ENCODE measurements around the gene ATP8A2. TPM values are rescaled to one million over a fixed set of nuclear protein-coding genes. Genes with fewer than 3 reads are reported as not detected.

ATP8A2 gene
- total RNA-seq, 4 donors from 2014 or later, result 0.13 to 0.24 (median 0.20) TPM

DNA sequence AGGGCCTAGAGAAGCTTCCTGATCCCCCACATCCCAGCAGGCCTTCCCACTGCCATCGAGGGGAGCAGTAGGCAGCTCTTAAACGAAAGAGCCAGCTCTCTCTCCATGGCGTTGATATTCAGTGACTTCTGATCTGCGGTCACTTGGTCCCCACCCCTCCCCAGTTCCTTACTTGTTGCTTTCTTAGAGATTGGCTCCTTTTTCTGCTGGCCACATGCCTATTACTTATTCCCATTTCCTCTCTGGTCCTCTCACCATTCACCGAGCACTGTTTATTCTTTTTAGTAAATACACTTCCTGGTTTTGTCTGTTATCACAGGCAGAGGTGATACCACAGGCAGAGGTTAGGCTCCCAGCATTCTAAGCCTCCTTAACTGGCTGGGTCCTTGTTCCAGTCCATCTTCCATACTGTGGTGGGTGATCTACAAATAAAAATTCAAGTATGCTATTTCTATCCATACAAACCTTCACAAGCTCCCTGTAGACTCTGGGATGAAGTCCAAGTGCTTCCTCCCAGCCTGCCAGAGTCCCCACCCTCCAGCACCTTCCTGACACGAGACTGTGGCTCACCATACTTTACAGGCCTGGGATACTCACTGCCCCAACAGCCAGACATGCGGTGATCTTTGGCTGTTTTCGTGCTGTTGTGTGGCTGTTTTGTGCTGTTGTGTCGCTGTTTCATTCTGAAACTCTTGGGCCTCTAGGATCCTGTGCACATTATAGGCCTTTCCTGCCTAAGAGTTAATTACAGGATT lies 315.9 kb downstream of the ATP8A2 start:
- H3K4me3 ChIP-seq, result no peak overlapping the region
- no peak overlapping the region for H3K27ac ChIP-seq
- H3K36me3 ChIP-seq, result no peaks in the 10 kb centered on the region
- H3K4me1 ChIP-seq, result no peaks in the 10 kb centered on the region
- WGBS, result 65% methylated on average over 9 of the region's 9 CpGs
- no peaks in the 10 kb centered on the region for H3K9me3 ChIP-seq
- no peak for DNase-seq (ENCODE audit: low spot score in 2 of 2)
- no peak for TF ChIP-seq POLR2A (IDR thresholded peaks at IDR 0.05)
- TF ChIP-seq POLR2AphosphoS5 (IDR thresholded peaks at IDR 0.05), result no peak
- TF ChIP-seq EP300 (IDR thresholded peaks at IDR 0.05), result no peak
- TF ChIP-seq, protein P1, sequence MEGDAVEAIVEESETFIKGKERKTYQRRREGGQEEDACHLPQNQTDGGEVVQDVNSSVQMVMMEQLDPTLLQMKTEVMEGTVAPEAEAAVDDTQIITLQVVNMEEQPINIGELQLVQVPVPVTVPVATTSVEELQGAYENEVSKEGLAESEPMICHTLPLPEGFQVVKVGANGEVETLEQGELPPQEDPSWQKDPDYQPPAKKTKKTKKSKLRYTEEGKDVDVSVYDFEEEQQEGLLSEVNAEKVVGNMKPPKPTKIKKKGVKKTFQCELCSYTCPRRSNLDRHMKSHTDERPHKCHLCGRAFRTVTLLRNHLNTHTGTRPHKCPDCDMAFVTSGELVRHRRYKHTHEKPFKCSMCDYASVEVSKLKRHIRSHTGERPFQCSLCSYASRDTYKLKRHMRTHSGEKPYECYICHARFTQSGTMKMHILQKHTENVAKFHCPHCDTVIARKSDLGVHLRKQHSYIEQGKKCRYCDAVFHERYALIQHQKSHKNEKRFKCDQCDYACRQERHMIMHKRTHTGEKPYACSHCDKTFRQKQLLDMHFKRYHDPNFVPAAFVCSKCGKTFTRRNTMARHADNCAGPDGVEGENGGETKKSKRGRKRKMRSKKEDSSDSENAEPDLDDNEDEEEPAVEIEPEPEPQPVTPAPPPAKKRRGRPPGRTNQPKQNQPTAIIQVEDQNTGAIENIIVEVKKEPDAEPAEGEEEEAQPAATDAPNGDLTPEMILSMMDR (IDR thresholded peaks at IDR 0.05), result no peak
- H3K27me3 ChIP-seq, result no peaks in the 10 kb centered on the region

GRCh38 chr13:25688536-25688935 lies 316.8 kb downstream of the ATP8A2 start:
- no peaks in the 10 kb centered on the region for H3K27me3 ChIP-seq
- H3K36me3 ChIP-seq, result no peaks in the 10 kb centered on the region
- H3K4me1 ChIP-seq, result no peaks in the 10 kb centered on the region
- WGBS, result 77% methylated on average over 5 of the region's 5 CpGs
- H3K9me3 ChIP-seq, result no peaks in the 10 kb centered on the region
- no peak for DNase-seq (ENCODE audit: low spot score in 2 of 2)
- no peak overlapping the region for H3K4me3 ChIP-seq
- H3K27ac ChIP-seq, result no peak overlapping the region
- TF ChIP-seq EP300 (IDR thresholded peaks at IDR 0.05) (no peak), POLR2AphosphoS5 (IDR thresholded peaks at IDR 0.05) (no peak), POLR2A (IDR thresholded peaks at IDR 0.05) (no peak)
- TF ChIP-seq, protein P1 (IDR thresholded peaks at IDR 0.05), result no peak

GRCh38 chr13:25689539-25689938 lies 317.8 kb downstream of the ATP8A2 start:
- no peaks in the 10 kb centered on the region for H3K36me3 ChIP-seq
- H3K27ac ChIP-seq, result no peak overlapping the region
- no peak for DNase-seq (ENCODE audit: low spot score in 2 of 2)
- H3K4me1 ChIP-seq, result no peaks in the 10 kb centered on the region
- TF ChIP-seq EP300 (IDR thresholded peaks at IDR 0.05), result no peak
- 88% methylated on average over 2 of the region's 2 CpGs for WGBS
- no peaks in the 10 kb centered on the region for H3K9me3 ChIP-seq
- H3K27me3 ChIP-seq, result no peaks in the 10 kb centered on the region
- no peak overlapping the region for H3K4me3 ChIP-seq

GRCh38 chr13:25690582-25690981 lies 318.8 kb downstream of the ATP8A2 start:
- Histone ChIP-seq H3K36me3 (no peaks in the 10 kb centered on the region), H3K27me3 (no peaks in the 10 kb centered on the region), H3K27ac (no peak overlapping the region), H3K4me3 (no peak overlapping the region), H3K9me3 (no peaks in the 10 kb centered on the region), H3K4me1 (no peaks in the 10 kb centered on the region)
- no peak for DNase-seq (ENCODE audit: low spot score in 2 of 2)
- WGBS, result 89% methylated on average over 2 of the region's 2 CpGs
- TF ChIP-seq POLR2AphosphoS5 (IDR thresholded peaks at IDR 0.05) (no peak), EP300 (IDR thresholded peaks at IDR 0.05) (no peak), POLR2A (IDR thresholded peaks at IDR 0.05) (no peak)
- TF ChIP-seq, protein P1 (IDR thresholded peaks at IDR 0.05), result no peak

GRCh38 chr13:25691654-25692053 lies 319.9 kb downstream of the ATP8A2 start:
- TF ChIP-seq, protein P1 (IDR thresholded peaks at IDR 0.05), result no peak
- TF ChIP-seq EP300 (IDR thresholded peaks at IDR 0.05) (no peak), POLR2A (IDR thresholded peaks at IDR 0.05) (no peak), POLR2AphosphoS5 (IDR thresholded peaks at IDR 0.05) (no peak)
- 60% methylated on average over 2 of the region's 2 CpGs for WGBS
- no peak for DNase-seq (ENCODE audit: low spot score in 2 of 2)
- H3K9me3 ChIP-seq, result no peaks in the 10 kb centered on the region
- H3K27me3 ChIP-seq, result no peaks in the 10 kb centered on the region
- H3K4me3 ChIP-seq, result no peak overlapping the region
- no peaks in the 10 kb centered on the region for H3K36me3 ChIP-seq
- no peak overlapping the region for H3K27ac ChIP-seq
- no peaks in the 10 kb centered on the region for H3K4me1 ChIP-seq
